B cell (primary cell): ENCODE results near the gene GPRIN2.

Experiments used
- CTCF ChIP-seq: fragments of 200-600 bp; IDR thresholded peaks from one replicate; pipeline ENCODE4 v1.8.0; 2022; ENCODE audit warnings: antibody characterized with exemption, mild to moderate bottlenecking
- EZH2 ChIP-seq: IDR thresholded peaks from 2 replicates; pipeline ENCODE4 v1.6.1; 2012; ENCODE audit warnings: borderline replicate concordance, low read depth, mild to moderate bottlenecking, moderate library complexity, low read length; ENCODE audit not compliant: insufficient read depth, poor library complexity, severe bottlenecking

- TF ChIP-seq CTCF (no peak), EZH2 (no peak)
Measured at GRCh38 chr10:46536781-46537180, 19.7 kb downstream of the GPRIN2 start.
